Liver (tissue), 9 donors: ENCODE data around the gene BRINP3. TPM values are rescaled to one million over a fixed set of nuclear protein-coding genes. Genes with fewer than 3 reads are reported as not detected.

Experiments used
- DNase-seq: peaks from one replicate; pipeline ENCODE4 v3.0.0-alpha.2; 2017; ENCODE audit warnings: low spot score
- H3K27ac ChIP-seq, 2 donors: one replicate each; pipeline ENCODE4 v1.7.0; 2013; ENCODE audit warnings: inconsistent platforms in 2 of 2, low read length in 2 of 2, control low read depth in 1 of 2, low read depth in 1 of 2, mild to moderate bottlenecking in 1 of 2
- H3K27me3 ChIP-seq, 4 donors: one replicate each; pipeline versions ENCODE4 v1.6.1 to v1.7.0; 2013; ENCODE audit warnings: low read length in 3 of 4, inconsistent platforms in 1 of 4, mild to moderate bottlenecking in 1 of 4, moderate library complexity in 1 of 4; ENCODE audit not compliant: control insufficient read depth in 4 of 4, insufficient read depth in 4 of 4
- H3K36me3 ChIP-seq, 4 donors: one replicate each; pipeline versions ENCODE4 v1.6.1 to v1.7.0; 2013; ENCODE audit warnings: low read length in 3 of 4, mild to moderate bottlenecking in 3 of 4, low read depth in 1 of 4, moderate library complexity in 1 of 4; ENCODE audit not compliant: control insufficient read depth in 4 of 4, insufficient read depth in 3 of 4
- H3K4me1 ChIP-seq, 4 donors: one replicate each; pipeline versions ENCODE4 v1.6.1 to v1.7.0; 2013; ENCODE audit warnings: low read length in 3 of 4, mild to moderate bottlenecking in 3 of 4, moderate library complexity in 1 of 4; ENCODE audit not compliant: control insufficient read depth in 4 of 4, insufficient read depth in 4 of 4
- H3K4me3 ChIP-seq, 3 donors: one replicate each; pipeline versions ENCODE4 v1.6.1 to v1.7.0; 2013; ENCODE audit warnings: low read length in 3 of 3, control low read depth in 1 of 3, low read depth in 1 of 3, mild to moderate bottlenecking in 1 of 3
- H3K9ac ChIP-seq, 2 donors: one replicate each; pipeline ENCODE4 v1.7.0; 2013; ENCODE audit warnings: low read length in 2 of 2, mild to moderate bottlenecking in 2 of 2, moderate library complexity in 2 of 2, control low read depth in 1 of 2, low read depth in 1 of 2
- H3K9me3 ChIP-seq, 4 donors: one replicate each; pipeline versions ENCODE4 v1.6.1 to v1.7.0; 2013; ENCODE audit warnings: low read length in 3 of 4; ENCODE audit not compliant: control insufficient read depth in 4 of 4
- ATF3 ChIP-seq: IDR thresholded peaks from 2 replicates; pipeline ENCODE4 v1.6.1; 2016; ENCODE audit warnings: antibody characterized with exemption
- CTCF ChIP-seq: fragments of 150-350 bp; IDR thresholded peaks from 2 replicates; pipeline ENCODE4 v1.5.1; 2017; ENCODE audit warnings: improper control_type of control experiment, low read depth, low read length; ENCODE audit not compliant: missing input control
- EGR1 ChIP-seq, 2 donors: IDR thresholded peaks; 2 replicates each; pipeline ENCODE4 v1.6.1; 2016 to 2018; ENCODE audit warnings: antibody characterized with exemption in 2 of 2, low read depth in 2 of 2
- FOXA1 ChIP-seq: IDR thresholded peaks from 2 replicates; pipeline ENCODE4 v1.6.1; 2016; ENCODE audit warnings: antibody characterized with exemption
- GABPA ChIP-seq, 2 donors: IDR thresholded peaks in 1 of 2; conservative IDR thresholded peaks in 1 of 2; 2 replicates each; pipeline ENCODE4 v1.6.1; 2016; ENCODE audit warnings: antibody characterized with exemption in 2 of 2, mild to moderate bottlenecking in 1 of 2, moderate library complexity in 1 of 2
- HNF4A ChIP-seq, 2 donors: conservative IDR thresholded peaks; 2 replicates each; pipeline ENCODE4 v1.6.1; 2016; ENCODE audit warnings: antibody characterized with exemption in 2 of 2, mild to moderate bottlenecking in 2 of 2
- HNF4G ChIP-seq: IDR thresholded peaks from 2 replicates; pipeline ENCODE4 v1.6.1; 2016; ENCODE audit warnings: antibody characterized with exemption
- JUND ChIP-seq, 2 donors: IDR thresholded peaks; 2 replicates each; pipeline ENCODE4 v1.6.1; 2016; ENCODE audit warnings: antibody characterized with exemption in 2 of 2
- MAX ChIP-seq: IDR thresholded peaks from 2 replicates; pipeline ENCODE4 v1.6.1; 2016; ENCODE audit warnings: antibody characterized with exemption
- RAD21 ChIP-seq, 2 donors: IDR thresholded peaks; 2 replicates each; pipeline ENCODE4 v1.6.1; 2016; ENCODE audit warnings: antibody characterized with exemption in 2 of 2, mild to moderate bottlenecking in 2 of 2
- REST ChIP-seq: IDR thresholded peaks from 2 replicates; pipeline ENCODE4 v1.6.1; 2016; ENCODE audit warnings: antibody characterized with exemption, mild to moderate bottlenecking
- RXRA ChIP-seq, 2 donors: IDR thresholded peaks; 2 replicates each; pipeline ENCODE4 v1.6.1; 2017 to 2018; ENCODE audit warnings: antibody characterized with exemption in 2 of 2, mild to moderate bottlenecking in 1 of 2
- SP1 ChIP-seq: IDR thresholded peaks from 2 replicates; pipeline ENCODE4 v1.6.1; 2018; ENCODE audit warnings: antibody characterized with exemption, mild to moderate bottlenecking
- YY1 ChIP-seq: IDR thresholded peaks from 2 replicates; pipeline ENCODE4 v1.6.1; 2016; ENCODE audit warnings: antibody characterized with exemption, mild to moderate bottlenecking
- WGBS: extraction: QIAGEN DNeasy Blood & Tissue Kit; methylation state at CpG from one replicate; pipeline ENCODE4 v1.1.7; 2013; 5-methylcytosine and 5-hydroxymethylcytosine counted together
- polyA plus RNA-seq, 2 donors: library from polyadenylated mRNA; stranded (reverse) in 1 of 2; unstranded in 1 of 2; fragments of 200-250 nt in 1 of 2; fragments of >200 nt in 1 of 2; fragmentation: Nextera tagmentation in 1 of 2; extraction: Ambion mirVana in 1 of 2; gene quantifications; one replicate each; pipeline versions ENCODE4 v1.2.1 to v1.2.3, GENCODE V29; 2013 to 2015
- total RNA-seq, 2 donors: library from RNA; depleted of rRNA; stranded (reverse); fragments of >200 nt; gene quantifications; one replicate each; pipeline ENCODE4 v1.2.3, GENCODE V29; 2014
- donor health status: healthy.
- donor health status: healthy.
- donor health status: healthy.
- donor health status: healthy.
- donor health status: healthy.

BRINP3 gene
- total and polyA plus RNA-seq, 4 donors: 0.02 TPM; not detected in 3

GRCh38 chr1:190323530-190323929, 154.1 kb downstream of the BRINP3 start:
- no peak for TF ChIP-seq SP1
- WGBS: 71% methylated on average over 2 of the region's 2 CpGs

GRCh38 chr1:190322274-190322673, 155.4 kb downstream of the BRINP3 start:
- no peak for DNase-seq
- Histone ChIP-seq H3K4me1 (no peaks in the 10 kb centered on the region), H3K27me3 (no peaks in the 10 kb centered on the region), H3K4me3 (no peak overlapping the region), H3K36me3 (no peaks in the 10 kb centered on the region), H3K27ac (no peak overlapping the region), H3K9me3 (no peaks in the 10 kb centered on the region), H3K9ac (no peak overlapping the region)
- 76% methylated on average over 6 of the region's 6 CpGs for WGBS
- TF ChIP-seq REST: no peak
- TF ChIP-seq SP1: no peak
- no peak for TF ChIP-seq HNF4G
- TF ChIP-seq HNF4A (conservative IDR thresholded peaks at IDR 0.05): no peak
- TF ChIP-seq JUND (IDR thresholded peaks at IDR 0.05): no peak
- no peak for TF ChIP-seq RXRA (IDR thresholded peaks at IDR 0.05)
- TF ChIP-seq ATF3: no peak
- TF ChIP-seq FOXA1: no peak
- TF ChIP-seq GABPA (IDR thresholded peaks at IDR 0.05 in 1 of 2, conservative IDR thresholded peaks at IDR 0.05 in 1 of 2): no peak

More at GRCh38 chr1:190323530-190323929, 154.1 kb downstream of the BRINP3 start:
- DNase-seq: no peak
- no peaks in the 10 kb centered on the region for H3K36me3 ChIP-seq
- H3K27me3 ChIP-seq: no peaks in the 10 kb centered on the region
- H3K27ac ChIP-seq: no peak overlapping the region
- no peaks in the 10 kb centered on the region for H3K4me1 ChIP-seq
- H3K9me3 ChIP-seq: no peaks in the 10 kb centered on the region
- no peak overlapping the region for H3K4me3 ChIP-seq
- no peak overlapping the region for H3K9ac ChIP-seq

- H3K4me3 ChIP-seq: no peak overlapping the region
- H3K27ac ChIP-seq: no peak overlapping the region
- H3K9me3 ChIP-seq: no peaks in the 10 kb centered on the region
- H3K9ac ChIP-seq: no peak overlapping the region
- no peaks in the 10 kb centered on the region for H3K36me3 ChIP-seq
- DNase-seq: no peak
- TF ChIP-seq YY1: no peak
- no peak for TF ChIP-seq SP1
- no peak for TF ChIP-seq GABPA (IDR thresholded peaks at IDR 0.05 in 1 of 2, conservative IDR thresholded peaks at IDR 0.05 in 1 of 2)
- no peak for TF ChIP-seq JUND (IDR thresholded peaks at IDR 0.05)
- no peak for TF ChIP-seq HNF4A (conservative IDR thresholded peaks at IDR 0.05)
- TF ChIP-seq EGR1 (IDR thresholded peaks at IDR 0.05; ENCODE audit: low read depth in 2 of 2): no peak
- TF ChIP-seq REST: no peak
- TF ChIP-seq RAD21 (IDR thresholded peaks at IDR 0.05): no peak
- no peak for TF ChIP-seq CTCF
- TF ChIP-seq HNF4G: no peak
- TF ChIP-seq ATF3: no peak
- TF ChIP-seq MAX: no peak
- TF ChIP-seq RXRA (IDR thresholded peaks at IDR 0.05): no peak
- H3K4me1 ChIP-seq: no peaks in the 10 kb centered on the region
- 66% methylated on average over 3 of the region's 3 CpGs for WGBS
- no peaks in the 10 kb centered on the region for H3K27me3 ChIP-seq
Measured at GRCh38 chr1:190320952-190321351, 156.7 kb downstream of the BRINP3 start.
